ENCODE measurements around the gene BRINP3.
"Not testable (repeated sequence)": the region's sequence is repeated elsewhere in the genome, so short reads cannot be mapped to it uniquely, and the experiment has no call there.

The BRINP3 gene

DNA sequence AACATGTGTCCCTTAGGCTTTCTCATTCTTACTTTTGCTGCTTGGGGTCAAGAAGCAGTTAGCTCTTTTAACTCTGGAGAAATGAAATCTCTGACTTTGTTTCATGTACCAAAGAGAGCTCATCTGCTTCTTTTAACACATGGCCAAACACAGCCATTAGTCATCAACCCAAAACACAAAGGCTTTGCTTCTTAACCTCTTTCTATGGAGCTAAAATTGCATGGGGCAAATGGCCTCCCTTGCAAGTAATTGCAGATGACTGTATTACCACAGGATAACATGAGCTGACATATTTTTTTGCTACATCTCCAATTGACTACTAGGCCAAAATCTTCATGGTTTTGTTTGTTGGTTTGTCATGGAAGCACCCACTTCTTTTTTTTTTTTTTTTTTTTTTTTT, 300.9 kb downstream of the BRINP3 start:
- DNase-seq, result no peak

DNA sequence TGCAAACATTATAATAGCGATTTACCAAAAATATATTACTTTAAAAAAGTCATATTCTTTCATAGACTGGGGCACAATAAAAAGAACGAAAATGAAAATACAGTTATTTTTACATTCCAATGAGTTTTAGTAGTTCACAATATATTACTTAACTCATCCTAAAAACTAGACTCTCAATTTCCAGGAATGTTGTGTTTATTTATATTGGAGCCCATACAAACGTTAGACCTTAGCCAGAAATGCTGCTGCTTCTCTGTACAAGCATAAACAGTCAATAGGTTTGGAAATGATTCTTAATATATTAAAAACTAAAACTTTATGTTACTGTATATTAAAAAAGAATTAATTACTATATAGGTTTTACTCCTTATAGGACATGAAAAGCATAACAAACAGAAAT, 302.3 kb downstream of the BRINP3 start:
- no peak for DNase-seq

DNA sequence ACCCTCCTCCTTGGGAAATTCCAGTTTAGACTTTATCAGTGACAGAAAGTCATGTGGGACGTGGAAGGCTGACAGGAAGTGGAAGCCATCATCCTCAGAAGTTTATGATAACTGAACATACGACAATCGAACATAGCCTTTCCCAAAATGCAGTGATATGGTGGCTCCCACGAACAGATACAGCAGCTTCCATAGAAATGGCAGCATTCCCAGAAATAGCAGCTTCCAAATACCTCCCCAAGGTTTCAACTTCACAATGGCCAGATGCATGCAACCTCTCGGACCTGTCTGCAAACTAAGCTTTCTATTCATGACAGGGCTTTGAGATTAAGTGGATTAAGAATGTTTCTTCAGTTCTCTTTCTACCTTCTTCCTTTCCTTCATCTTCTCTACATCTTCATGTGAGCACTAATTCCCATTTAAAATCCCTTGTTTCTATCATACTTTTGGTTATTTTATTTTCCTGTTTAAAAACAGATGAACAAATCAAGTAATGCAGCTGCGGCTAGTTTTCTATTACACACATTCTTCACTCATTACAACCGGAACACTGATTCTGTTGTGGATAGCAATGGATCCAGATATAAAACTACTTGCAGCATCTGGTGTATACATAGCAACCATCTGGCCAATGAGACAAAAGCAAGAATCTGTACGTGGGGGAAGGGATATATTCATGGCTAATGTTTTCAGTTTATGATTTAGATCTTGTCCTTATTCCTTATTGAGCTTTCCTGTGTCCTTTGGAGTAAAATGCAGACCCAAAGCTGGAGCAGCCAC, 304.8 kb downstream of the BRINP3 start:
- DNase-seq, result no peak

DNA sequence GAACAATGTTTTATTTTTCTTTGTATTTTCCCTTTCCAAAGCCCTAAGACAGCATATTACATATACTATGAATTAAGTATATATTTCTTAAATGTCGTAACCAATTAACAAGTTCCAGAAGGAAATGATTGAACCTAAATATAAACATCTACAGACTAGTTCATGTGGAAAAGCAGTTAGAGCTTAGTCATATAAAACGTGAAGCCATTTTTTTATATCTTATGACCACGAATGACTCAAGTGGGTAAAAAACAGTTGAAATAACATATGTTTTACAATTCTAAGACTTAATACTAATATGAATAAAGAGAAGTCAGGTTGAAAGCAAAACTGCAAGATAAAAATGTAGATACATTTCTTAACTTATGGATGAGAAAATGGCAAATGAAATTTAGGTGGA, 307.3 kb downstream of the BRINP3 start:
- DNase-seq, result no peak

DNA sequence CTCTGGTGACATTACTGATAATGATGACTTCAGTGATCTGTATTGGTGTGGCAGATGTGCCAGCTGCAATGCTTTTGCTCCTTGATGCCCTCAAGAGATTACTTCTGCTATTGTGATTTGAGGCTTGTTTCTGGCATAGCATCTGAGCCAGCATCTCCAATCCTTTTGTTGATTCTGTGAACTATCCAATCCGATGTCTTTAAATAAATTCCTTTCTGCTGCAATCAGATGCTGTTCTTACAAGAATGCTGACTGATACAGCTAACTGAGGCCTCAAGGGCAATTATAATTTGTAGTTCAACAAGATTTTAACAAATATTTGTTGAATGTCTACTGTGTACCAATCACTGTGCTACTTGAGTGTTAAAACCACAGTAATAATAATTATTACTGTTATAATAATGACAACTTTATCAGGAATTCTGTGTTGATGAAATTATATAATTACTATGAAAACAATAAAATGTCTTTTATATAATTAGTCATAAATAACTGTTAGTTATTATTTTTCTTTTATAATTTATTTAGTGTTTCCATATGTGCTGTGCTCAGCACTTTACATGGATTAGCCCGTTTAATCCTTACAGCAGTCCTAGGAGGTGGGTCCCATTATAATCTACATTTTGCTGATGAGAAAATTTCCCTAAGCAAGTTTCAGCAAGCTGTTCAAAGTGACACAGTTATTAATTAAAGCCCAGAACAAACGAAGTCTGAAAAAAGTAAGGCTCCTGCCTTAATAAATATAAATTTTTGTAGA, 308.2 kb downstream of the BRINP3 start:
- DNase-seq, result no peak

DNA sequence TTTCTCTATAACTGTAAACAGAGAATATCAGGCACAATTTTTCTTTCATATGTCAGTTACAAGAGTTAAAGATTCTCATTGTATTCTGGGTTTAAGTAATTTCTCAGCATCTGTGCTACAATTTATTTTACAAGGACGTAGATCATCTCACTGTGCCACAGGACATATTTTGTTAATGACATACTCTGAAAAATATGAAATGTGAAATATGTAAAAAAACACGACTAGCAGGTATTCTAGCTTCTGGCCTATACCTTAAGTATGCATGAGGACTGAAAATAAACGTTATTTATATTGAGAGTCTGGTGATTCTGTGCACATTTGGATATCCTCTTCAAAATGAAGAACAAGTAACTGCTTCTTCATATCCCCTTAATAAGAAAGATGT, 308.8 kb downstream of the BRINP3 start:
- DNase-seq, result no peak

DNA sequence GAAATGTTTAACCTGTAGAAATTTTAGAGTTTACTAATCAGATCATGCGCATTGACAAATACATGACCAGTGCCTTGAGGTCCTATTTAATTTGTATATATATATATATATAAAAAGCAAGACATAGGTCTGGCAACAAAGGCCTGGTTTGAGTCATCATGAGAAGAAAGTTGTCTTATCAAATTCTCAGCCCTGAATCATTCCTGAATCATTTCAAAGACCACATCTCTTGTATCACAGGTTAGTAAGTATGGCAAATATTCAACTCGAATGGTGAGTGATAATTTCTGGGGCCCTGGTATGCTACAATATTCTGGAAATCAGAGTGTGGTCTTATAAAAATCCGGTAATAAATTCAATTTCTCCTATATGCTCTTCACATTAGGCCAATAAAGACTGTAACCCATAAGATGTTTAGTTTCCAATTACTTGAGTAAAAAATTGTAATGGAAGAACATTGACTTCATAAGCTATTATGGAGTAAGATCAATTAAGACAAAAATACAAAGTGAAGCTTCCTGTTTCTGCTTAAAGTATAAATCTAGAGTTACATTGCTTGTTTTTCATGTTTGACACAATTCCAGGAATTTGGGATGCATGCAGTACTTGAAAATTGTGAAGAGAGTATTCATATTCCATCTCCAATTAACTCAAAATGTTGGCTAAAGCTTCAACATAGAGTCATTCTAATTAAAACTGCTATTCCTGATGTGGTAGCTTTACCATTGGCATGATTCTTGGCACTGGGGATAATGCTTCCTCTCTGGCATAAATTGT, 309.4 kb downstream of the BRINP3 start:
- no peak for DNase-seq

DNA sequence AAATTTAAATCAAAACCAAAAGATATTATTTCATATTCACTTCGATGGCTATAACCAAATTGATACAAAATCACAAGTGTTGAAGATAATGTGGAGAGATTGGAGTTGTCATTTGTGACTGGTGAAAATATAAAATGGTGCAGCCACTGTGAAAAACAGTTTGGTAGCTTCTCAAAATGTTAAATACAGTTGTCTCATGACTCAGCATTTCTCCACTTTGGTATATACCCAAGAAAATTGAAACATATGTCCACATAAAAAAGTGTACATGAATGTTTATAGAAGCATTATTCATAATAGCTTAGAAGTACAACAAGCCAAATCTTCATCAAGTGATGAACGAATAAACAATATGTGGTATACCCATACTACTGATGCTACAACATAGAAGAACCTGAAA, 318.5 kb downstream of the BRINP3 start:
- no peak for DNase-seq

DNA sequence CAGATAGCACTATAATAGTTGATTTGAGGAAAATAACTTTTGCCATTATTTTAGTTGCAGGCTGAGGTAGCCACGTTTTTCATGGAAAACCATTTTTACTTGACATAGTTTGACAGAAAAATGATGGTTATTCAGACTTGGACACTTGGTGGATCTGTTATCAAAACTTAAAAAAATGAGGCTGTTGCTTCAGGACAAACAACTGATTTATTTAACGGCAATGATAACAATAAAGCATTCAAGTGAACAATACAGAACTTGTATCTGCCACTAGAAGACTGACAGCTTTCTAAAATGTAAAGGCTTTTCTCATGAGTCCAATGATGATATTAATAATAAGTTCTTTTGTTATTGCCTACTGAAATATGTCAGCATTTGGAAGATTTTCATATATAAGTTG, 322.9 kb downstream of the BRINP3 start:
- DNase-seq, result no peak

DNA sequence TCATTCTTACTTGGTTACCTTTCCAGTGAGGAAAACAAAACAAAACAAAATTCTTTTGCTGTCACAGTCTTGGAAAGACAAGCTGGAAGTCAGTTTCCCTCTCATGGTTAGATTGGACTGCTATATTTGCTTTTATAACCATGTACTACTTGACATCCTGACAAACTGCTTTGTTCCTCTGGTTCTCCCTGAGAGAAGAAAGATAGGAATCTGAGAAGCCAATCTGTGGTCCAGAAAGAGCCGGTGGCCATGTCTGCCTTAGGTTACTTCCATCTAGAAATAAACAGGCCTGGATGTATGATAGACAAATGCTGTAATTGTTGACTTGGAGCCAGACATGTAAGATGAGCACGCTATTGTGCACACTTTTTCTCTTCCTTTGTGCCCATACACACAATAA, 330.0 kb downstream of the BRINP3 start:
- DNase-seq, result no peak

DNA sequence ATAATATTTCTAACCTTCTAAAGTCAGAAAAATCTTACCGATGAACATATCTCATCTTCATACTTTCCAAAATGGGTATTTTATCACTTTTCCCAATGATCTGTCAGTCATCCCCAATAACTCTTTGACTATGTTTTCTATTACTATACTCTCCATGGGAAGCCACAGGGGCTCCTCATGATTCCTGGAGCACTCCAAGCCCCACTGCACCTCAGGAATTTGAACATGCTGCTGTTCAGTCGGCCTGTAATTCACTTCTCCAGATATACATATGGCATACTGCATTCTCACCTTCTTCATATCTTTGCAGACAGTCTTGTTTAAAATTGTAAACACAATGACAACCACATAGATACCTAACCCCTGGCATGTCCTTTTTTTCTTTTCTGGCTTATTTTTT, 333.0 kb downstream of the BRINP3 start:
- no peak for DNase-seq

DNA sequence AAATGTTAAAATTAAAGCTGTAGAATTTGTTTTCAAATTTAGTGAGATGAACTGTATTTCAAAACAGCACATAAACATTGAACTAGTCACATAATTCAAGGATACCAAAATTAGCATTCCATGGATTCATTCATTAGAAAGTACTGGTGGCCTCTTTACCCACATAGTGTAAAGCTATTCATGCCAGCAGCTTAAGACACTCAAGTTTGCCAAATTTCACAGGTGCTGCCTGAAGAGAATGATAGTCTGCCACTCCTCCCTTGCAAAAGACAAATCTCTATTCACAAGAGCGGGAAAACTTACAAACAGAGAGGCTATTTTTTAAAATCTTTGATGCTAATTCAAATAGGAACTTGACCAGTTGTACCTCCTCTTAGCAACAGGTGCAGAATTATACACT, 337.0 kb downstream of the BRINP3 start:
- DNase-seq, result no peak

DNA sequence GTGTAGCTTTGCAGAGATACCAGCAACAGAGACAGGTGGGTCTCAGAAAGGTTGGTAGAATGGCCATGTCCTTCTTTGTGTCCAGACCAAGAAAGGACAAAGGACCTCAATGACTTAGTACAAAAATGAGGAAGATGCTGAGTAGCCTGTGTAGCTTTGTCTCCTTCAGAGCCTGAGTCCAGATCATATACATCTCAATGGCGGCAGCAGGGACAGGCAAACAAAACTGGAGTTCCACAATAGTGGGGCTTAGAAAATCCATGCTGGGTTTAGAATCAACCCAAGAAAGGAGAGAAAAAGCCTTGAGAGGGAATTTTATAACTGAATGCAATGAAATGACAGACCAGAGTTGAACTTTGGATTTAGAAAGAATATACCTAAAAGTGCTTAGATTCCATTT, 339.0 kb downstream of the BRINP3 start:
- no peak for DNase-seq

DNA sequence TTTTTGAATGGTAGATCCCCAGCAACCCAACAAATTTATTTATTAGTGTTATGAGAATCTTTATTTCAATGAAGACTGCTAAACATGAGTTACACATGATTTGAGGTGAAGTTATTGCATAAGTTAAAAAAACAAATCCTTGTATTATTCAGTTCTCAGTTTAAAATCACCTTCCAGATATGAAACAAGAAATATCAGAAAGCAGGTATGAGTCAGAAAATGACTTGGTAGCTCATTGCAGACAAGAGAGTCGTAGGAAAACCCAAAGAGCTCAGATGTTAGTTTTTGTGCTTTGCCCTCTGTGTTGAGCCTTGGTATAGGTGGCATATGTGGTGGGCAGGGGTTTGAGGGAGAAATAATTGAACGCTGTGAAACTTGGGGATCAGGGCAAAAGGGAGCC, 339.4 kb downstream of the BRINP3 start:
- DNase-seq, result no peak

DNA sequence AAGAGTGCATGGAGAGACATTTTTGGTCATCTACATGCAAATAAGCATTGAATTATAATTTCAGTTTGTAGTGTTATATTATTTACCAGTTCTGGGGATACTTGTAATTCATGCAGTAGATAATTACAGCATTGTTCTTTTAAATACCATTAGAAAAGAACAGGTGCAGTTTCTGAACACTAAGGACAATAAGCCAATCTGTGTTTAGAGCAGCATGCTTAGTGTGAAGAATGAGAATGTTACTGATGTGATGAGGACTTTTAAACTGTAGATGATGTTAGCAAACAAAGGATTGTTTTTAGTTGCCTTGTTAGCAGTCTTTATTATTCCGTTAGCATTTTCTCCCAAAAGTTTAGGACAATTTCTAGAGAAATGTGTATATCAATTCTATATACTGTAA, 348.3 kb downstream of the BRINP3 start:
- DNase-seq, result no peak

DNA sequence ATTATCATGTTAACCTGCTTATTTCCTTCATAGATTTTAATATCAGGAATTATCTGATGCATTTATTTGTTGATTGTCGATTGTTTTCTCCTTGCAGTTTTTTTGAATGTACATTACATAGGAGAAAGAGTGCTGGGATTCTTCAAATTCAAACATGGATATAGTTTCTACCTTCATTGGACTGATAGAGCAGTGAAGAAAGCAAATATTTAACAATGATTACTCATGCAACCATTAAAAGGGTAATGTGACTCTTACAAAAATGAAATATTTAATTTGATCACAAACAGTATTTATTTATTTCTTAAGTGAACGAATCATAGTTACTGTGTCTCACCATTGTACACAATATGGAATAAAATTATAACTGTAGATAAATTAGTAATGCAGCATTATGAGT, 350.9 kb downstream of the BRINP3 start:
- no peak for DNase-seq

DNA sequence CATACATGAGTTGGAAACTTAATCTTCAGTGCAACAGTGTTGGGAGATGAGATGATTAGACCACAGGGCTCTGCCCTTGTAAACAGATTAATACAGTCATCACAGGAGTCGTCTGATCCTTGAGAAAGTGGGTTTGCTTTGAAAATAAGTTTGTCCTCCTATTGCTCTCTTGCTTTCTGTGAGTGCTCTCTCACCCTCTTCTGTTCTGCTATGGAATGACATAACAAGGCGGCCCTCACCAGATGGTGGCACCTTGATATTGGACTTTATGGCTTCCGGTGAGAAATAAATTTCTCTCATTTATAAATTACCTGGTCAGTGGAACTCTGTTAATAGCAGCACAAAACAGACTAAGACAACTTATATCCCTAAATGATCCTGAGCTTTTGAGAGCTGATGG, 353.6 kb downstream of the BRINP3 start:
- no peak for DNase-seq

DNA sequence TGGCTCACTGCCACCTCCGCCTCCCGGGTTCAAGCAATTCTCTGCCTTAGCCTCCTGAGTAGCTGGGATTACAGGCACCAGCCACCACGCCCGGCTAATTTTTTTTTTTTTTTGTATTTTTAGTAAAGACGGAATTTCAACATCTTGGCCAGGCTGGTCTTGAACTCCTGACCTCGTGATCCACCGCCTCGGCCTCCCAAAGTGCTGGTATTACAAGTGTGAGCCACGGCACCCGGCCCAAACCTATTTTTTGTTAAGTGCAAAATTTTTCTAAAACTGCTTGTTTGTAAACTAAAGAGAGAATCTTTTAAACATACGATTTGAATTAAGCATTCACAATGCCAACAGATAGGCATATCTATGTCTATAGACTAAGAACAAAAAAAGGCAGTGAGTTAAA, 357.1 kb downstream of the BRINP3 start:
- DNase-seq, result not testable (repeated sequence)

DNA sequence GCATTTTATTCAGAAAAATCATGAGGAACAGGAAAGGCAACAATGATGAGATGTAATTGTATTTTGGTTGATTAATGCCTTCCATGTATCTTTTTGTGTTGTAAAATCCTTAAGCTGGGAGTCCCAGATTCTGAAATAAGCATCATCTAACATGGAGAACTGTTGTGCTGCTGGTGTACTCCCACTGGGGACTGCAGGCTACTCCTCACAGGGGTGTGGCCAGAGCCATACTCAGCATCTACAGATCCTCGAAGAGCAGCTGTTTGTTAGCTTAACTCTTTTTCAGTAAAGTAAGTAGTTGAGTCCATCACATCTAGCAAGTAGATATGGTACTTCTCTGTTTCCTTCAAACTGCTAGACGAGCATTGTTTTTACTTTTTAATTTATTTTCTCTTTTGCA, 358.0 kb downstream of the BRINP3 start:
- no peak for DNase-seq

DNA sequence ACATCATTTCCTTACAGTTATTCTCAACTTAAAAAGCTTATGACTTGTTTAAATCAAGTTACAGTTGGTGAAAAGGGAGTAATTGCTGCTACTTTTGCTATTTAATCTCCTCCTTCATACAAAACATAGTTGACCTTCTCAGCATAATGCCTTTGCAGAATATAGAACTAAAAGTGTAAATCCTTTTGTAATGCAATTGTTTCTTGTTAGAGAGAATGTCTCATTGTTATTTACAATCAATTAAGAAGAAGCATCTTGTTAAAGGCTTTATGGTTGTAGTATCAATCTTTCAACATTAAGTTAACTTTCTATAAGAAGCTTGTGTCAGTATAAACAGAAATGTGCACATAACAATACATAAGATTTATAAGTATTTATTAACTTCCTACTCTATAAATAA, 360.7 kb downstream of the BRINP3 start:
- no peak for DNase-seq

DNA sequence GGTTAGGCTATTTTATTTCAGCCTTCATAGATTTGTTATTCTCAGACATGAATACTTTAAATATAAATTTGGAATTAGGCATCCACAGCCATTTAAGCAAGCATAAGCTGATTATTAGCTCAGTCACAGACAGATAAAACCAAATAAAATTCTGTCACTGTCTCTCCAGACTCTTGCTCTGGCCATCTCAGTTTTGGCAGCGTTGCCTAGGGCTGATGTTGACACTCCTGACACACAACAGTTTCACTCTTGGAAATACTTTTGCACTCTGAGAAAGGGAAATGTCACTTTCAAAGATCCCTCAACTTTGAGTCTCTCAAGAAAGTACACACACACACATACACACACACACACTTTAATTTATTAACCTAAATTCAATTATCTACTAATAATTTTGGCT, 372.7 kb downstream of the BRINP3 start:
- DNase-seq, result no peak

DNA sequence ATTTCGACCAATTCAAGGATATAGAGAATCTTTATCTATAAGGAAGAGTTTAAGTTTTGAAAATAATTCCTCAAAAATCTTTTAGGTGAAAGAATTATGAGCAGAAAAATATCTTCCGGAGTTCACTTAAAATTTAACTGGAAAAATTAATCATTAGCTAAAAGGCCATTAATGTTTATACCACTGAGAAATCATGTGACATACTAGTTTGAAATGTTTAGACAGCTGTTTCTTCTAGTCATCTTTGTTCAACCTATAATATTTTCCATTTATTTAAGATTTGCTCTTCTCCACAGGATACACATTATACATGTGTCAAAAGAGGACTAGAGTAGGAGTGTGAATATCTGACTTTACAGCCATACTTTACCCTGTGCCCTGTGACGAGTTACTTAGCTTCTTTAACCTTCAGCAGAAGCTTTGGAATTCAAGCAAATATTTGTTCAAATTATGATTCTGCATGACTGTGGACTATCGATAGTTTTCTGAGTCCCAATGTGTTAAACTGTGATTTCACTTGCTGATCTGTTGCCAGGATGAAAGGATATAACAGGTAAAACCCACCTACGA, 374.8 kb downstream of the BRINP3 start:
- no peak for DNase-seq

DNA sequence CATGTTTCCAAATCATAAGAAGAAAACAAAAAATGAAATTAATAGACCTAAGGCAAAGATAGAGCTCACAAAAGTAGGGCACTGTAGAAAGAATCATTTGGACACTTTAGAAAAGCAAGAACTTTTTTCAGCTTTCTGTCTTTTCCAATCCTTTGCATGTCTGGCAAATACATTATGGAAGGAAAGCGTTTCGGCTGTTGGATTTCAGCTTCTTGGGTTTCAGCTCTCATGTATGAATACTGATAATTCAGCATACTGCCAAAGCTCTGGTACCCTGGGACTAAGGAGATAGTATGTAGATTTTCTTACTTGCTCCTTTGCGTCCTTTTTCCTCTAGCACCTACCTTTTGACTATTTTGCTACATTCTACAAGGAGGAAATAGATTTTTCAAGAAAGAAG, 375.9 kb downstream of the BRINP3 start:
- no peak for DNase-seq

DNA sequence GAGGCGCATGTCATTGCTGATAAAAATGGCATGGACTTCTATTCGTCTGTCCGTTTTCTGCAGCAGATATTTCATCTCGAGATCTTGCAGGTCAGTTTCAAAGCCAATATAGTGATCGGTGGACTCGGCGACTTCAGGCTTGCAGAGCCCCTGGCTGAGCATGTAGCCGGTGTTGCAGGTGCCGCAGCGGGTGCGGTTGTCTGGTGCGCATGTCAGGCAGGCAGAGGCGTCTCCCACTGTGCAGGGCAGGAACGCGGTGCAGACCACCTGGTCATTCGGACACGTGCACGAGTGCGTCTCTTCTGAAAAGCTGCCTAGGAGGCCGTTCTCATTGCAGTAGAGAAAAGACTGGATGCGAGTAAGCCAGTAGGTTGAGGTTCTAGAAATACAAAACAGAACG, 378.9 kb downstream of the BRINP3 start:
- no peak for DNase-seq
